Nephron (organoid): ENCODE data around the gene ALDH16A1.

Source experiments
- H3K27ac Mint-ChIP-seq, 3 experiments: 2 replicates each; pipeline ENCODE4 v1.8.0; 2020; ENCODE audit warnings: mixed read lengths in 3 of 3, mild to moderate bottlenecking in 2 of 3, moderate library complexity in 1 of 3
- H3K27me3 Mint-ChIP-seq: 2 replicates; pipeline ENCODE4 v1.8.0; 2021; ENCODE audit warnings: low read depth, mild to moderate bottlenecking, moderate library complexity, mixed read lengths
- H3K36me3 Mint-ChIP-seq: 2 replicates; pipeline ENCODE4 v1.8.0; 2020; ENCODE audit warnings: low read depth, mixed read lengths
- H3K4me1 Mint-ChIP-seq: 2 replicates; pipeline ENCODE4 v1.8.0; 2020; ENCODE audit warnings: mixed read lengths
- H3K4me3 Mint-ChIP-seq, 3 experiments: 2 replicates each; pipeline ENCODE4 v1.8.0; 2020; ENCODE audit warnings: mild to moderate bottlenecking in 3 of 3, mixed read lengths in 3 of 3, moderate library complexity in 2 of 3
- H3K9me3 Mint-ChIP-seq: 2 replicates; pipeline ENCODE4 v1.8.0; 2020; ENCODE audit warnings: mixed read lengths
- TF ChIP-seq, protein P1 (sequence below), 3 experiments: fragments of 200-600 bp; sonication (generic); IDR thresholded peaks; one replicate each; pipeline ENCODE4 v1.5.0; 2021; ENCODE audit warnings: antibody characterized with exemption in 3 of 3; ENCODE audit not compliant: unreplicated experiment in 3 of 3

The ALDH16A1 gene

DNA sequence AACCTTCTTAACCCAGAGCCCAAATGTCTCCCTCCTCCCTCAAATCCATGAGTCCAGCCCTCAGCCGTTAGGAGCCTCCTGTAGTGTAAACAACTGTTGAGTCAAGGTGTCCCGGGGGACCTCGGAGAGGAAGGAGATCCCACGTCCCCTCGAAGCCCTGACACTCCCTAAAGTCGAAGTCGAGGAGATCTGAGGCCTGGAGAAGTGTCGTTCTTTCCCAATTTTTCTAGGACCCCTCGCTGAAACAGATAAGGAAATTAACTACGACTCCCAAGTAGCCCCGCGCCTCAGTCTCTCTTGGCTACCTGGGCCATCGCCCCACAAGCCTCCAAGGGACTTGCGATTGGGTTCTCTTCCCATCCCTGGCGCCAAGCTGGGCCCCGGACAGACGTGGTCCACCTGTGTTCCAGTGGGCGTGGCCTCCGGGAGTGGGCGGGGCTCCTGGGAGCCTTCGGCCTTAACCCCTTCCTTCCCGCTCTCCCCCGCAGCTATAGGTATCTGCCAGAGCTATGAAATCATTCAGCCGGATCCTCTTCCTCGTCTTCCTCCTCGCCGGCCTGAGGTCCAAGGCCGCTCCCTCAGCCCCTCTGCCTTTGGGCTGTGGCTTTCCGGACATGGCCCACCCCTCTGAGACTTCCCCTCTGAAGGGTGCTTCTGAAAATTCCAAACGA lies 27.0 kb upstream of the ALDH16A1 start:
- TF ChIP-seq, protein P1, sequence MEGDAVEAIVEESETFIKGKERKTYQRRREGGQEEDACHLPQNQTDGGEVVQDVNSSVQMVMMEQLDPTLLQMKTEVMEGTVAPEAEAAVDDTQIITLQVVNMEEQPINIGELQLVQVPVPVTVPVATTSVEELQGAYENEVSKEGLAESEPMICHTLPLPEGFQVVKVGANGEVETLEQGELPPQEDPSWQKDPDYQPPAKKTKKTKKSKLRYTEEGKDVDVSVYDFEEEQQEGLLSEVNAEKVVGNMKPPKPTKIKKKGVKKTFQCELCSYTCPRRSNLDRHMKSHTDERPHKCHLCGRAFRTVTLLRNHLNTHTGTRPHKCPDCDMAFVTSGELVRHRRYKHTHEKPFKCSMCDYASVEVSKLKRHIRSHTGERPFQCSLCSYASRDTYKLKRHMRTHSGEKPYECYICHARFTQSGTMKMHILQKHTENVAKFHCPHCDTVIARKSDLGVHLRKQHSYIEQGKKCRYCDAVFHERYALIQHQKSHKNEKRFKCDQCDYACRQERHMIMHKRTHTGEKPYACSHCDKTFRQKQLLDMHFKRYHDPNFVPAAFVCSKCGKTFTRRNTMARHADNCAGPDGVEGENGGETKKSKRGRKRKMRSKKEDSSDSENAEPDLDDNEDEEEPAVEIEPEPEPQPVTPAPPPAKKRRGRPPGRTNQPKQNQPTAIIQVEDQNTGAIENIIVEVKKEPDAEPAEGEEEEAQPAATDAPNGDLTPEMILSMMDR (IDR thresholded peaks at IDR 0.05; ENCODE audit: unreplicated experiment in 3 of 3), result no peak
- Mint-ChIP-seq H3K27ac (no peak overlapping the region), H3K27me3 (peaks cover 100% of the 10 kb centered on the region), H3K4me3 (peak overlapping the region in 1 of 3 experiments; percentile 59), H3K9me3 (peaks cover 7% of the 10 kb centered on the region), H3K36me3 (no peaks in the 10 kb centered on the region), H3K4me1 (peaks cover 40% of the 10 kb centered on the region)

DNA sequence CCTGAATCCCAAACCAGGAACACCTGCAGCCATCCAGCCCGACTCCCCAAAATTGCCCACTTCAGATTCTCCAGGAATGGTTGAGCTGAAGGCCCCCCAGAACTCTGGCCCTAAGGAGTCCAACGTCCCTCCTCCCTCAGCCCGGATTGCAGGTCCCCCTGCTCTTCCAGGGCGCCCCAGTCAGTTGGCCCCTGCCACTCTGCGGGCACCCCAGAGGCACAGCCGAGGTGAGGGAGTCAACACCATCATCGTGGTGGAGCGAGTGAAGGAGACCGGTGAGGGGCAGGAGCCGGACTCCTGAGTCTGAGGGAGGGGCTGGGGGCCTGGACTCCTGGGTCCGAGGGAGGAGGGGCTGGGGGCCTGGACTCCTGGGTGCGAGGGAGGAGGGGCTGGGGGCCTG lies 25.7 kb upstream of the ALDH16A1 start:
- Mint-ChIP-seq H3K4me1 (peaks cover 30% of the 10 kb centered on the region), H3K4me3 (peak overlapping the region; percentile 7 to 34 (median 32)), H3K36me3 (no peaks in the 10 kb centered on the region), H3K27ac (no peak overlapping the region), H3K9me3 (peaks cover 7% of the 10 kb centered on the region), H3K27me3 (peaks cover 98% of the 10 kb centered on the region)
- TF ChIP-seq, protein P1 (IDR thresholded peaks at IDR 0.05; ENCODE audit: unreplicated experiment in 3 of 3), result no peak

DNA sequence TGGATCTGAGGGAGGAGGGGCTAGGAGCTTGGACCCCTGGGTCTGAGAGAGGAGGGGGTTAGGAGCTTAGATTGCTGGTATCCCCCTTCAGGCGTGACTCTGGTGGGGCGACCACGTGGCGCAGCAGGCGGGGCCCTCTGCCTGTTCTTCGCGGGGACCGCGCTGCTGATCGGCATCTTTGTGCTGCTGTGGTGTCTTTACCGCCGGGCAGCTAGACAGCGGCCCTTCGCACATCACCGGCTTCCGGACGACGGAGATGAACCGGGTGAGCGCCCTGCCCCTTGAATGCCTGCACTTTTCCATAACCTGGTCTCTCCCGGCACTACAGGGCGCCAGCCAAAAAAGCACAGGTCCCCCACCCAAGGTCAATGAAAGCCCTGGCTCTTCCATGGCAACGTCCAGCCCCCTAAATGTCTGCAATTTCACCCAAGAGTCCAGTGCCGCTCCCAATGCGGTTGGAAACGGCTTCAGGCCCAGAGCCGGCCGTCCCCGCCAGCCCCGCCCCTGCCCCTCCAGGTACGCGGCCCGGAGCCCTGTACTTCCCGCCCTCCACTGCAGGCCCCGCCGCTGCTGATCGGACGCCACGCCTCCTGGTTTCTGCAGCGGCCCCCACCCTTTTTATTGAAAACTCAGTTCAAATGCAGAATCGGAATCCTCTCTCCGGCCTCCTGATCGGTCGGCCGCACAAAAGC lies 25.0 kb upstream of the ALDH16A1 start:
- H3K4me1 Mint-ChIP-seq, result peaks cover 25% of the 10 kb centered on the region
- no peak overlapping the region for H3K27ac Mint-ChIP-seq
- H3K27me3 Mint-ChIP-seq, result peaks cover 98% of the 10 kb centered on the region
- peaks cover 7% of the 10 kb centered on the region for H3K9me3 Mint-ChIP-seq
- H3K4me3 Mint-ChIP-seq, result peak overlapping the region; percentile 64 to 71 (median 68)
- H3K36me3 Mint-ChIP-seq, result no peaks in the 10 kb centered on the region
- TF ChIP-seq, protein P1 (IDR thresholded peaks at IDR 0.05; ENCODE audit: unreplicated experiment in 3 of 3), result no peak

DNA sequence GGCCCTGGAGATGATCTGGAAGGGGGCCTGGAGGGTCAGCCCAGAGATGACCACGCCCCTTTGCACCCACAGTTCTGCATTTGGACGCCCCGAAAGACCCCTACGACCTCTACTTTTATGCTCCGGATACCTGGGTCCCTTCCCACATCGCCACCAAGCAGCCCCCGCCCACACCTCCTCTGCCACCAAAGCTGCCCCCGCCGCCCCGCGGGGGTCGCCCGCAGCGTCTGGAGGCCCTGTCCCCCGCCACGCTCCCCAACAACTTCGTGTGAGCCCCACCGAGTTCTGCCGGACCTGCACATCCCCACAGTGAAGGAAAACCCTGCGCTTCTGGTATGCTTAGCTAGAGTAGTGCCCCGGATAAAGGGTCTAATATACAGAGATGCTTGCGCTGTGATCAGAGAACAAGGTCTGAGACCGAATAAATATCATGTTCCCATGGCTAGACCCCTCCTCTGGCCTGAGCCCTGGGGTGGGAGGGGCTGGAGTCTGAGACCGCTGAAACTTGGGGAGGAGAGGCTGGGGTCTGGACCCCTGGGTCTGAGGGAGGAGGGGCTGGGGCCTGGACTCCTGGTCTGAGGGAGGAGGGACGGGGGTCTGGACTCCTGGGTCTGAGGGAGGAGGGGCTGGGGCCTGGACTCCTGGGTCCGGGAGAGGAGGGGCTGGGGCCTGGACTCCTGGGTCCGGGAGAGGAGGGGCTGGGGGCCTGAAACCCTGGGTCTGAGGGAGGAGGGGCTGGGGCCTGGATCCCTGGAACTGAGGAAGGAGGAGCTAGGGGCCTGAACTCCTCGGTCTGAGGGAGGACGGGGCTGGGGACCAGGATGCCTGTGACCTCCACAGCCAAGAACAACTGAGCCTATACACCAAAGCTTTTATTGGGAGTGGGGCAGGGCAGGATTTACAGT lies 24.2 kb upstream of the ALDH16A1 start:
- peaks cover 98% of the 10 kb centered on the region for H3K27me3 Mint-ChIP-seq
- H3K4me3 Mint-ChIP-seq, result peak overlapping the region; percentile 49 to 69 (median 64)
- peaks cover 4% of the 10 kb centered on the region for H3K36me3 Mint-ChIP-seq
- no peak overlapping the region for H3K27ac Mint-ChIP-seq
- peaks cover 9% of the 10 kb centered on the region for H3K9me3 Mint-ChIP-seq
- peaks cover 20% of the 10 kb centered on the region for H3K4me1 Mint-ChIP-seq
- TF ChIP-seq, protein P1 (IDR thresholded peaks at IDR 0.05; ENCODE audit: unreplicated experiment in 3 of 3), result no peak

DNA sequence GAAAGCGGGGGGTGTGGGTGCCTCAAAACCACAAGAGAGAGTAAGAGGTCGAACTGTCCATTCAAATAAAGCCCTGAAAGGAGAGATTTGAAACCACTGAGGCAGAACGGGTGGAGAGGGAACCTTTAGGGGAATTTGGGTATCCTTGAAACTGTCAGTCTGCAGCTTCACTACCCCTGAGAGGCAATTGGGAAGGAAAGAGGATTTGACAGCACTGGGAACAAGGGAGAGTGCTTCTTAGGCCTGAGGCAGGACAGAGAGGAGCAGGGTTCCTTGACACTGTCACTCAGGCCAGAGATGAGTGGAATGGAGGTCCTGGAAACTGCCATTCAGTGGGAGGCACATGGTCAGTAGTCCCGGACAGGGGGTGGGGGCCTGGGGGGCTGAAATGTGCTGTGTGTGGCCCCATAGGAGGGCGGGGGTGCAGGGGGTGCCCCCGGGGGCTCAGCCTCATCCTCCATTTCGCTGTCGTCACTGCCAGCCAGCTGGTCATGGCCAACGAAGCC lies 22.8 kb upstream of the ALDH16A1 start:
- TF ChIP-seq, protein P1 (IDR thresholded peaks at IDR 0.05; ENCODE audit: unreplicated experiment in 3 of 3), result no peak
- Mint-ChIP-seq H3K9me3 (peaks cover 9% of the 10 kb centered on the region), H3K36me3 (peaks cover 4% of the 10 kb centered on the region), H3K4me1 (peaks cover 17% of the 10 kb centered on the region), H3K4me3 (no peak overlapping the region), H3K27ac (no peak overlapping the region), H3K27me3 (peaks cover 98% of the 10 kb centered on the region)
